SIG-M5 (cell line): ENCODE data around the gene COA7.
"Not testable (repeated sequence)": the region's sequence is repeated elsewhere in the genome, so short reads cannot be mapped to it uniquely, and the experiment has no call there.

Experiments used
- DNase-seq: peaks from one replicate; lab custom pipeline; 2025; lab: John Stamatoyannopoulos, UW

Gene COA7

GRCh38 chr1:52706136-52706670, 8.1 kb upstream of the COA7 start:
- DNase-seq: no peak

- DNase-seq: peak; percentile 29
Observed at GRCh38 chr1:52702886-52703787, 5.0 kb upstream of the COA7 start.

- DNase-seq: no peak
Observed at GRCh38 chr1:52695627-52696026, 2.5 kb downstream of the COA7 start.

GRCh38 chr1:52693843-52694242, 4.3 kb downstream of the COA7 start:
- DNase-seq: no peak

- not testable (repeated sequence) for DNase-seq
Observed at GRCh38 chr1:52693351-52693750, 4.8 kb downstream of the COA7 start.

- DNase-seq: no peak
Observed at GRCh38 chr1:52692697-52693096, 5.5 kb downstream of the COA7 start.

GRCh38 chr1:52691821-52692220, 6.3 kb downstream of the COA7 start:
- DNase-seq: no peak

- DNase-seq: no peak
Observed at GRCh38 chr1:52686830-52687229, 11.3 kb downstream of the COA7 start.

- DNase-seq: peak; percentile 11
Observed at GRCh38 chr1:52686261-52686751, 11.8 kb downstream of the COA7 start.

- no peak for DNase-seq
Observed at GRCh38 chr1:52684545-52684944, 13.6 kb downstream of the COA7 start.

- no peak for DNase-seq
Observed at GRCh38 chr1:52683367-52683940, 14.7 kb downstream of the COA7 start.

- no peak for DNase-seq
Observed at GRCh38 chr1:52681136-52681535, 17.0 kb downstream of the COA7 start.

- no peak for DNase-seq
Observed at GRCh38 chr1:52680353-52680752, 17.8 kb downstream of the COA7 start.

- DNase-seq: no peak
Observed at GRCh38 chr1:52679498-52679897, 18.6 kb downstream of the COA7 start.

GRCh38 chr1:52679048-52679447, 19.1 kb downstream of the COA7 start:
- DNase-seq: no peak

GRCh38 chr1:52677076-52677806, 20.9 kb downstream of the COA7 start:
- DNase-seq: no peak

- no peak for DNase-seq
Observed at GRCh38 chr1:52676249-52676903, 21.8 kb downstream of the COA7 start.

- no peak for DNase-seq
Observed at GRCh38 chr1:52674497-52675384, 23.4 kb downstream of the COA7 start.

- no peak for DNase-seq
Observed at GRCh38 chr1:52673513-52673912, 24.6 kb downstream of the COA7 start.

- DNase-seq: no peak
Observed at GRCh38 chr1:52672946-52673345, 25.2 kb downstream of the COA7 start.

GRCh38 chr1:52670604-52671003, 27.5 kb downstream of the COA7 start:
- no peak for DNase-seq
